Measurements from ENCODE around the gene RAPGEF2. TPM values are rescaled to one million over a fixed set of nuclear protein-coding genes. Genes with fewer than 3 reads are reported as not detected.

RAPGEF2 gene
- total and polyA plus RNA-seq, 2 of the 8 experiments (the other 6 are each of a cell fraction or from before 2014, with no cell fraction given), result 24.4 to 48.6 TPM

DNA sequence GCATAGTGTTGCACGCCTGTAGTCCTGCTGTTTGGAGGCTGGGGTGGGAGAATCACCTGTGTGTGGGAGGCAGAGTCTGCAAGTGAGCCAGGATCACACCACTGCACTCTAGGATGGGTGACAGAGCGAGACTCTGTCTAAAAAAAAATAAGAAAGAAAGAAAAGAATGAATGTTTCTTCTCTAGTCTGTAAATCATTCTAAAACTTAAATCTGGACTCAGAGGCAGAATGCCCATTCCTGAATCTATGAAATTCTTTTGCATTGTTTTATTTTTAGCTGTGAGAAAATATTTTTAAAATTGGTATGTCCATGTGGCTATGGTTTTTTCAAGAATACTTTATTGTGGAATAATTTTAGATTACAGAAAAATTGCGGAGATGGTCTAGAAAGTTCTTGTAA lies 49.3 kb downstream of the RAPGEF2 start:
- CTCF ChIA-PET (ENCODE audit: partially characterized antibody), result interaction anchor here (1.0 to 1.7 kb wide), 4 partner anchors 14 to 300 kb away, joined by 3 to 5 read pairs (median 4); no protein-coding TSS in a partner anchor
- 96% methylated on average over 3 of the region's 3 CpGs; no CpG with 5 or more reads in 1 of the 2 experiments for WGBS, 2 experiments (ENCODE audit: extremely low coverage in 1 of 2, insufficient coverage in 1 of 2, insufficient read length in 1 of 2, insufficient replicate concordance in 2 of 2, low coverage in 1 of 2, low lambda C conversion rate in 2 of 2, missing lambda C conversion rate in 1 of 2)
- TF ChIP-seq ZNF274 (IDR thresholded peaks at IDR 0.05; ENCODE audit: borderline replicate concordance, extremely low read depth, low read length), result no peak

More for the DNA sequence above, 49.3 kb downstream of the RAPGEF2 start:
- POLR2A ChIA-PET (ENCODE audit: partially characterized antibody), result no interaction called here
- Histone ChIP-seq H4K8ac (ENCODE audit: extremely low read depth, insufficient read depth, low read length) (no peak overlapping the region), H3K79me1 (ENCODE audit: low read depth, low read length) (peaks cover 5% of the 10 kb centered on the region; the same call in 1 of the 2 replicates), H2BK12ac (ENCODE audit: low read depth, low read length) (no peak overlapping the region), H3K36me3 (ENCODE audit: control insufficient read depth in 2 of 4, insufficient read depth in 4 of 4, low read length in 3 of 4) (no peaks in the 10 kb centered on the region), H4K20me1 (replicated peaks in 1 of 2; ENCODE audit: control insufficient read depth in 1 of 2, insufficient read depth in 2 of 2, low read length in 2 of 2) (peaks cover 3 to 4% of the 10 kb centered on the region in 2 experiments), H3K4me1 (replicated peaks in 1 of 4; ENCODE audit: control insufficient read depth in 3 of 4, insufficient read depth in 4 of 4, low read length in 3 of 4) (peaks cover 0 to 7% (median 4%) of the 10 kb centered on the region in 4 experiments; a peak in 4 of 7 replicates), H3K4ac (replicated peaks; ENCODE audit: insufficient read length, low read depth, low read length) (no peak overlapping the region), H4K5ac (ENCODE audit: insufficient read length, low read depth, low read length) (no peak overlapping the region), H2AK5ac (ENCODE audit: low read depth, low read length) (no peak overlapping the region), H2BK20ac (ENCODE audit: low read length) (no peak overlapping the region), H3K18ac (ENCODE audit: extremely low read depth, low read length) (no peak overlapping the region), H3K27me3 (replicated peaks in 1 of 4; ENCODE audit: control insufficient read depth in 3 of 4, extremely low read depth in 1 of 4, insufficient read depth in 3 of 4, low read length in 3 of 4) (no peaks in the 10 kb centered on the region), H3K4me2 (ENCODE audit: insufficient read depth in 1 of 2, low read depth in 2 of 2, low read length in 2 of 2) (no peak overlapping the region), H3K27ac (ENCODE audit: low read depth, low read length) (no peak overlapping the region), H3K14ac (ENCODE audit: insufficient read length) (no peak overlapping the region), H3K4me3 (ENCODE audit: extremely low read depth in 1 of 4, insufficient read depth in 2 of 4, low read depth in 3 of 4, low read length in 4 of 4) (no peak overlapping the region), H4K91ac (replicated peaks; ENCODE audit: insufficient read length, low read length) (no peak overlapping the region), H3K23me2 (ENCODE audit: low read depth, low read length) (no peaks in the 10 kb centered on the region), H2BK5ac (ENCODE audit: low read depth, low read length) (no peak overlapping the region), H2BK120ac (replicated peaks; ENCODE audit: low read depth, low read length) (no peak overlapping the region), H3K9me3 (ENCODE audit: insufficient read depth in 2 of 2, low read depth in 1 of 2, low read length in 1 of 2) (no peaks in the 10 kb centered on the region), H2AFZ (ENCODE audit: low read length) (no peak overlapping the region), H3K79me2 (ENCODE audit: control insufficient read depth in 1 of 2, insufficient read depth in 2 of 2, low read length in 2 of 2) (peaks cover 0 to 97% of the 10 kb centered on the region in 2 experiments; a peak in 2 of 4 replicates), H3K9ac (replicated peaks in 1 of 4; ENCODE audit: extremely low read depth in 1 of 4, low read depth in 3 of 4, low read length in 3 of 4) (no peak overlapping the region), H3K23ac (ENCODE audit: insufficient read length) (no peak overlapping the region), H2BK15ac (ENCODE audit: low read length) (no peak overlapping the region), H3K56ac (replicated peaks; ENCODE audit: insufficient read length, low read depth, low read length) (no peak overlapping the region)
- FAIRE-seq (no peak), DNase-seq (ENCODE audit: low read depth in 1 of 2, low spot score in 2 of 2) (no peak)

All from H1 (cell line).